ENCODE data around the gene MRC1. TPM values are rescaled to one million over a fixed set of nuclear protein-coding genes. Genes with fewer than 3 reads are reported as not detected.

MRC1 gene
- total and polyA plus RNA-seq, 2 of the 8 experiments (the other 6 are each of a cell fraction or from before 2014, with no cell fraction given), result 0.03 to 0.06 TPM

GRCh38 chr10:17906002-17906401 lies 96.9 kb downstream of the MRC1 start:
- Histone ChIP-seq H2BK120ac (replicated peaks; ENCODE audit: low read depth, low read length) (no peak overlapping the region), H4K5ac (ENCODE audit: insufficient read length, low read depth, low read length) (no peak overlapping the region), H3K18ac (ENCODE audit: extremely low read depth, low read length) (no peak overlapping the region), H4K91ac (replicated peaks; ENCODE audit: insufficient read length, low read length) (no peak overlapping the region), H3K9me3 (ENCODE audit: insufficient read depth in 2 of 2, low read depth in 1 of 2, low read length in 1 of 2) (no peaks in the 10 kb centered on the region), H4K8ac (ENCODE audit: extremely low read depth, insufficient read depth, low read length) (no peak overlapping the region), H3K9ac (replicated peaks in 1 of 4; ENCODE audit: extremely low read depth in 1 of 4, low read depth in 3 of 4, low read length in 3 of 4) (no peak overlapping the region), H4K20me1 (replicated peaks in 1 of 2; ENCODE audit: control insufficient read depth in 1 of 2, insufficient read depth in 2 of 2, low read length in 2 of 2) (no peaks in the 10 kb centered on the region), H3K56ac (replicated peaks; ENCODE audit: insufficient read length, low read depth, low read length) (no peak overlapping the region), H3K36me3 (ENCODE audit: control insufficient read depth in 2 of 4, insufficient read depth in 4 of 4, low read length in 3 of 4) (no peaks in the 10 kb centered on the region), H3K4me2 (ENCODE audit: insufficient read depth in 1 of 2, low read depth in 2 of 2, low read length in 2 of 2) (no peak overlapping the region), H3K23me2 (ENCODE audit: low read depth, low read length) (no peaks in the 10 kb centered on the region), H3K4ac (replicated peaks; ENCODE audit: insufficient read length, low read depth, low read length) (no peak overlapping the region), H2AK5ac (ENCODE audit: low read depth, low read length) (no peak overlapping the region), H3K23ac (ENCODE audit: insufficient read length) (no peak overlapping the region), H3K27me3 (replicated peaks in 1 of 4; ENCODE audit: control insufficient read depth in 3 of 4, extremely low read depth in 1 of 4, insufficient read depth in 3 of 4, low read length in 3 of 4) (no peaks in the 10 kb centered on the region), H2BK12ac (ENCODE audit: low read depth, low read length) (no peak overlapping the region), H2BK20ac (ENCODE audit: low read length) (no peak overlapping the region), H3K79me2 (ENCODE audit: control insufficient read depth in 1 of 2, insufficient read depth in 2 of 2, low read length in 2 of 2) (no peaks in the 10 kb centered on the region), H3K4me1 (replicated peaks in 1 of 4; ENCODE audit: control insufficient read depth in 3 of 4, insufficient read depth in 4 of 4, low read length in 3 of 4) (no peaks in the 10 kb centered on the region), H3K27ac (ENCODE audit: low read depth, low read length) (no peak overlapping the region), H3K79me1 (ENCODE audit: low read depth, low read length) (no peaks in the 10 kb centered on the region), H3K14ac (ENCODE audit: insufficient read length) (no peak overlapping the region), H2AFZ (ENCODE audit: low read length) (no peak overlapping the region), H2BK5ac (ENCODE audit: low read depth, low read length) (no peak overlapping the region), H2BK15ac (ENCODE audit: low read length) (no peak overlapping the region), H3K4me3 (ENCODE audit: extremely low read depth in 1 of 4, insufficient read depth in 2 of 4, low read depth in 3 of 4, low read length in 4 of 4) (no peak overlapping the region)
- CTCF ChIA-PET (ENCODE audit: partially characterized antibody), result interaction anchor here (0.6 to 1.5 kb wide), 5 partner anchors 33 to 694 kb away, joined by 3 to 4 read pairs (median 3); no protein-coding TSS in a partner anchor
- no peak for TF ChIP-seq EZH2 (IDR thresholded peaks at IDR 0.05; ENCODE audit: low read depth, low read length, severe bottlenecking)
- no peak for TF ChIP-seq BACH1 (IDR thresholded peaks at IDR 0.05; ENCODE audit: low read length)
- no peak for TF ChIP-seq ATF2 (IDR thresholded peaks at IDR 0.05; ENCODE audit: low read length)
- no peak for TF ChIP-seq EP300 (IDR thresholded peaks at IDR 0.05; ENCODE audit: borderline replicate concordance in 1 of 2, low read depth in 2 of 2, low read length in 2 of 2)
- TF ChIP-seq TCF12 (IDR thresholded peaks at IDR 0.05; ENCODE audit: low read depth, low read length), result no peak
- TF ChIP-seq CHD1 (IDR thresholded peaks at IDR 0.05; ENCODE audit: low read depth, low read length), result no peak
- TF ChIP-seq CTCF (IDR thresholded peaks at IDR 0.05; ENCODE audit: control extremely low read depth in 1 of 3, insufficient read depth in 1 of 3, low read depth in 1 of 3, low read length in 3 of 3), result no peak
- no peak for TF ChIP-seq YY1 (IDR thresholded peaks at IDR 0.05; ENCODE audit: low read depth, low read length)
- no peak for TF ChIP-seq NRF1 (IDR thresholded peaks at IDR 0.05; ENCODE audit: low read depth, low read length)
- WGBS, 2 experiments (ENCODE audit: extremely low coverage in 1 of 2, insufficient coverage in 1 of 2, insufficient read length in 1 of 2, insufficient replicate concordance in 2 of 2, low coverage in 1 of 2, low lambda C conversion rate in 2 of 2, missing lambda C conversion rate in 1 of 2), result 78% methylated on average over 1 of the region's 1 CpG; no CpG with 5 or more reads in 1 of the 2 experiments
- POLR2A ChIA-PET (ENCODE audit: partially characterized antibody), result no interaction called here
- DNase-seq (ENCODE audit: low read depth in 1 of 2, low spot score in 2 of 2), result no peak
- FAIRE-seq, result no peak
